ENCODE results near the gene MTRFR.

- TF ChIP-seq CTCF (conservative IDR thresholded peaks at IDR 0.05; ENCODE audit: low read length) (no peak), EZH2phosphoT487 (IDR thresholded peaks at IDR 0.05; ENCODE audit: borderline replicate concordance) (no peak)
Measured at GRCh38 chr12:123245678-123246077, 12.4 kb downstream of the MTRFR start.
